Bronchial epithelial cell (primary cell): ENCODE data around the gene RASSF4. TPM values are rescaled to one million over a fixed set of nuclear protein-coding genes. Genes with fewer than 3 reads are reported as not detected.
A peak's percentile ranks its signal among the peaks of the same experiment; 100 is the strongest.

Experiments
- DNase-seq: peaks from one replicate; pipeline ENCODE4 v3.0.0-alpha.2; 2010; ENCODE audit warnings: low read depth
- FAIRE-seq: peaks from 2 replicates; lab custom pipeline; 2011; peaks lifted over from hg19 to GRCh38; lab: Jason Lieb, UNC
- H3K27me3 ChIP-seq: 2 replicates; pipeline ENCODE4 v1.5.1; 2011; ENCODE audit warnings: low read length; ENCODE audit not compliant: control insufficient read depth, insufficient read depth
- H3K36me3 ChIP-seq: 2 replicates; pipeline ENCODE4 v1.5.1; 2011; ENCODE audit warnings: low read length; ENCODE audit not compliant: control insufficient read depth, insufficient read depth
- H3K4me3 ChIP-seq: 2 replicates; pipeline ENCODE4 v1.5.1; 2011; ENCODE audit warnings: mild to moderate bottlenecking, low read depth, low read length, control low read depth
- total RNA-seq: library from RNA; depleted of rRNA; stranded (reverse); fragments of >200 nt; gene quantifications from 2 replicates; pipeline ENCODE4 v1.2.1, GENCODE V29; 2014
- TF ChIP-seq, protein P1 (sequence below): IDR thresholded peaks from 2 replicates; pipeline ENCODE4 v1.5.1; 2011; ENCODE audit warnings: mild to moderate bottlenecking, moderate library complexity, low read length, control low read depth, inconsistent platforms; ENCODE audit not compliant: insufficient read depth, severe bottlenecking

RASSF4 gene
- total RNA-seq, 1 donor from 2014 or later, result 0.26 TPM

DNA sequence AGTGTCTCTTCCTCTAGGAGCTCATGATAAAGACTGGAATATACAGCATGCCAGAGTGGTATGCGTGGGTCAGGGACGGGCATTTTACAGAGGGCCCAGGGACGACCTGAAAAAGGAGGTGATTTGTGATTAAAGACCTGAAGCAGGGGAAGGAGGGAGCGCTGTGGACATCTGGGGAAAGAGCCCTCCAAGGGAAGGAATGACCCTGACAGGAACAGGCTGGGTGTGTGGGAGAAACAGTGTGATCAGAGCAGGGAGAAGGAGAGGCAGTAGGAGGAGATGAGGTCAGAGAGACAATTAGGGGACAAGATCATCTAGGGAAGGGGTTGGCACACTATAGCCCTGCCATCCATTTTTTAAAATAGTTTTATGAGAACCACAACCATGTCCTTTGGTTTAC, 3.4 kb upstream of the RASSF4 start:
- FAIRE-seq, result no peak
- TF ChIP-seq, protein P1, sequence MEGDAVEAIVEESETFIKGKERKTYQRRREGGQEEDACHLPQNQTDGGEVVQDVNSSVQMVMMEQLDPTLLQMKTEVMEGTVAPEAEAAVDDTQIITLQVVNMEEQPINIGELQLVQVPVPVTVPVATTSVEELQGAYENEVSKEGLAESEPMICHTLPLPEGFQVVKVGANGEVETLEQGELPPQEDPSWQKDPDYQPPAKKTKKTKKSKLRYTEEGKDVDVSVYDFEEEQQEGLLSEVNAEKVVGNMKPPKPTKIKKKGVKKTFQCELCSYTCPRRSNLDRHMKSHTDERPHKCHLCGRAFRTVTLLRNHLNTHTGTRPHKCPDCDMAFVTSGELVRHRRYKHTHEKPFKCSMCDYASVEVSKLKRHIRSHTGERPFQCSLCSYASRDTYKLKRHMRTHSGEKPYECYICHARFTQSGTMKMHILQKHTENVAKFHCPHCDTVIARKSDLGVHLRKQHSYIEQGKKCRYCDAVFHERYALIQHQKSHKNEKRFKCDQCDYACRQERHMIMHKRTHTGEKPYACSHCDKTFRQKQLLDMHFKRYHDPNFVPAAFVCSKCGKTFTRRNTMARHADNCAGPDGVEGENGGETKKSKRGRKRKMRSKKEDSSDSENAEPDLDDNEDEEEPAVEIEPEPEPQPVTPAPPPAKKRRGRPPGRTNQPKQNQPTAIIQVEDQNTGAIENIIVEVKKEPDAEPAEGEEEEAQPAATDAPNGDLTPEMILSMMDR, result no peak

DNA sequence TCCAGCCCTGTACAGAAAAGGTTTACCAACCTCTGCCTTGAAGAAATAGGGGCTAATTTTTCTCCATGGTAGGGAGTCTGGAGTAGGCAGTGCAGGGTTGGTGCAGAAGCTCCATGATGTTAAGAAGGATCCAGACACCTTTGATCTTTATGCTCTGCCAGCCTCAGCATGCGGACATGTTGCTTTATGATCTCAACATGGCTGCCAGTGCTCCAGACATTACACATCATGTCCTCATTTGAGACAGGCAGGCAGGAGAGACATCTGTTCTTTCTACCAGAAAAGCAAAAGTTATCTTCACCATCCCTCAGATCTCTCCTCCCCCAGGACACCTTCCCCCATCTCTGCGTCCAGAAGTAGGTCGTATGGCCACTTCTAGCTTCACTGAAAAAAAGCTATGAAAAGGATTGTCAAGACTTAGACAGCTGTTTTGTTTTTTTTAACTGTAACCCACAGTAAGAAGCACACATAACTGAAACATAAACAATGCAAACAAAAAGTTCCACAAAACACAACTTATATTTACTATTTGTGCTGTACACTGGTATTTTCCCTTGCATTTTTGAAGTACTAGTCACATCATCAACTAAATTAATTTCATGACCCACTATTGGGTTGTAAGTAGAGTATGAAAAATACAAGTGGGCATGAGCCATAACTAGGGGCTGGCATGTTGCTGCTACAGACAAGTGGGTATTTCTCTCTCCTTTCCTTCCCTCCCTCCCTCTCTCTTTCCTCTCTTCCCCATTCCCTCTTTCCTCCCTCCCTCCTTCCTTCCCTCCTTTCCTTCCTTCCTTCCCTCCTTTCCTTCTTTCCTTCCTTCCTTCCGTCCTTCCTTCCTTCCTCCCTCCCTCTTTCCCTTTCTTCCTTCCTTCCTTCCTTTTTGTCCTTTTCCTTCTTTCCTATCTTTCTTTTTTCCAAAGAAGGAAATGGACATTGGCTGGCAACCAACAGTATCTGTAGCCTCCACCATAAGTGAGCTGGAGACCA, 2.6 kb upstream of the RASSF4 start:
- DNase-seq (no peak), FAIRE-seq (no peak)
- Histone ChIP-seq H3K27me3 (no peaks in the 10 kb centered on the region), H3K4me3 (no peak overlapping the region), H3K36me3 (no peaks in the 10 kb centered on the region)
- TF ChIP-seq, protein P1, result no peak

More for the DNA sequence above, 3.4 kb upstream of the RASSF4 start:
- Histone ChIP-seq H3K27me3 (no peaks in the 10 kb centered on the region), H3K4me3 (no peak overlapping the region), H3K36me3 (no peaks in the 10 kb centered on the region)
- no peak for DNase-seq

DNA sequence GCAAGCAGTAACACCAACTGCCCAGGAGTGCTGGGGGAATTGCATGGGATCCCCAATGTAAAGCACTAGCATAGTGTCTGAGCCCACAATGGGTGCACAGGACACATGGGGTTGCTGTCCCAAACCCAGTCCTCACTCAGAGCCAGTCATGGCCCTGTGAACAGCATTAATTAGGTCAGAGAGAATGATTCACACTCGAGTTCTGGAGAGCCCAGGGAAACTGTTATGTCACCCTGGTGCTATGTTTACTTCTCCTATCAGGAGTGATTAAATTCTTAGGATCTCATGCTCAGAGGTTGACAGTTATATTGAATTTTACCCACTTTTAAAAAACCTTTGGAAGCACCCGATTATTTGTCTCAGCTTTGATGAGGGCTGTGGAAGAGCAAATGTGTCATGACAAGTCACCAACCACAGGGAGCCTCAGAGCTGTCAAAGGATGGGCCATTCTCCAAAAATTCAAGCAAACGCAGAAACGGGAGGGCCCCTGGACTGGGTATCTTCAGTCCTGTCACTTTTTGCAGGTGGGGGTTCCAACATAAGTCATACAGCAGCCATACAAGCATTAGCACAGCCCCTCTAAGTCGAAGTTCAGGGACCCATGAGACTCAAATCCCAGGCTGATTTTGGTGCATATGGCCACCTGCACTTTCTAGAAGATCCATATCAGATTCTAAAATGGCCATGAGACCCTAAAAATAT, 1.3 kb upstream of the RASSF4 start:
- TF ChIP-seq, protein P1, result no peak
- DNase-seq (peak; percentile 84), FAIRE-seq (no peak)
- Histone ChIP-seq H3K27me3 (no peaks in the 10 kb centered on the region), H3K36me3 (no peaks in the 10 kb centered on the region), H3K4me3 (peak overlapping the region; percentile 66)

DNA sequence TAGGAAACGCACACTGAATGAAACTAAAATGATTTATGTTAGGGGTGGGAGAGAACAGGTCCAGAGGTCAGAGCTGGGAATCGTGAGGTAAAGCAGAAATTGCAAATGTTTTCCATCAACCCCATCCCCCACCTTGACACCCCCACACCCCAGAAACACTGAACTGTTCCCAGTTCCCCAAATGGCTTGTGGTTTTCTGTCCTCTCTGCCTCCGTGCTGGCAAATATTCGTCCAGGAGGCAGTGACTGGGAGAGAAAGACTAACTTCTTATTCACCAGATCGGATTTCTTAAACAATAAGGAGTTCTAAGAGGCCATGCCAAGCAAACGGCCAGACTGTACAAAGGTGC, 730 bp upstream of the RASSF4 start:
- Histone ChIP-seq H3K27me3 (no peaks in the 10 kb centered on the region), H3K36me3 (no peaks in the 10 kb centered on the region), H3K4me3 (peak overlapping the region; percentile 66)
- FAIRE-seq, result no peak
- no peak for DNase-seq
- TF ChIP-seq, protein P1, result no peak

DNA sequence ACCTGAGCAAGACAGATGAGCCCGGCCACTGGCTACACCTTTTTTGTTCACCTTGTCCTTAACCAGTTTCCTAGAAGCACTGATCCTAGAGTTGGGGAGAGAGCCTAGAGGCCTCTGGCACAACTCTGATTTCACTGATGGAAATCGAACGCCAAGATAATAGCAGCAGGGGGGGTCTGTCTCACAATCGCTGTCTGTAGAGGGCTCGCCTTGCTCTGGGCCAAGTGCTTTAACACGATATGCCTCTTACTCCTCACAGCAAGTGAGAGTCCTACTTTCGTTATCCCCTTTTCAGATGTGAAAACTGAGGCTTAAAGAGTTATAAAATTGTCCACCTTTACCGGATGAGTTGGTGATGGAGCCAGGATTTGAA, 472 bp downstream of the RASSF4 start:
- no peak for FAIRE-seq
- H3K27me3 ChIP-seq, result no peaks in the 10 kb centered on the region
- no peak for DNase-seq
- TF ChIP-seq, protein P1, result no peak
- H3K4me3 ChIP-seq, result peak overlapping the region; percentile 66
- no peaks in the 10 kb centered on the region for H3K36me3 ChIP-seq
